Activated T-cell treated with anti-CD3 and anti-CD28 coated beads, Interleukin-2, amount 50 U/mL, for 72 hours (primary cell): ENCODE data around the gene TDRD7. TPM values are rescaled to one million over a fixed set of nuclear protein-coding genes. Genes with fewer than 3 reads are reported as not detected.
A peak's percentile ranks its signal among the peaks of the same experiment; 100 is the strongest.

ENCODE experiments used
- ATAC-seq, 2 donors: fragments of 150-1000 bp; cut with Tn5 transposase; replicated peaks in 1 of 2; 2 replicates each; pipeline ENCODE4 v1.10.0; 2021; ENCODE audit warnings: moderate library complexity in 2 of 2, mild to moderate bottlenecking in 1 of 2
- DNase-seq, 2 donors: peaks; one replicate each; pipeline ENCODE4 v3.0.0; 2021 to 2022; ENCODE audit warnings: mixed read lengths in 1 of 2
- H3K27ac Mint-ChIP-seq: one replicate; pipeline ENCODE4 v1.8.0; 2022; ENCODE audit warnings: mild to moderate bottlenecking, moderate library complexity, mixed read lengths
- H3K27me3 Mint-ChIP-seq: one replicate; pipeline ENCODE4 v1.8.0; 2022; ENCODE audit warnings: low read depth, mixed read lengths
- H3K36me3 Mint-ChIP-seq, 2 donors: one replicate each; pipeline ENCODE4 v1.8.0; 2022; ENCODE audit warnings: mixed read lengths in 2 of 2, mild to moderate bottlenecking in 1 of 2; ENCODE audit not compliant: insufficient read depth in 2 of 2
- H3K4me1 Mint-ChIP-seq: one replicate; pipeline ENCODE4 v1.8.0; 2022; ENCODE audit warnings: low read depth, mixed read lengths
- H3K4me3 Mint-ChIP-seq, 2 donors: one replicate each; pipeline ENCODE4 v1.8.0; 2022; ENCODE audit warnings: mild to moderate bottlenecking in 2 of 2, mixed read lengths in 2 of 2, moderate library complexity in 2 of 2
- H3K9me3 Mint-ChIP-seq, 2 donors: one replicate each; pipeline ENCODE4 v1.8.0; 2022; ENCODE audit warnings: mixed read lengths in 2 of 2
- total RNA-seq, 2 donors: library from RNA; stranded (reverse); gene quantifications; one replicate each; pipeline ENCODE4 v1.2.3, GENCODE V29; 2022

TDRD7 gene
- total RNA-seq, 2 donors from 2014 or later = 6.7 to 10.1 TPM

DNA sequence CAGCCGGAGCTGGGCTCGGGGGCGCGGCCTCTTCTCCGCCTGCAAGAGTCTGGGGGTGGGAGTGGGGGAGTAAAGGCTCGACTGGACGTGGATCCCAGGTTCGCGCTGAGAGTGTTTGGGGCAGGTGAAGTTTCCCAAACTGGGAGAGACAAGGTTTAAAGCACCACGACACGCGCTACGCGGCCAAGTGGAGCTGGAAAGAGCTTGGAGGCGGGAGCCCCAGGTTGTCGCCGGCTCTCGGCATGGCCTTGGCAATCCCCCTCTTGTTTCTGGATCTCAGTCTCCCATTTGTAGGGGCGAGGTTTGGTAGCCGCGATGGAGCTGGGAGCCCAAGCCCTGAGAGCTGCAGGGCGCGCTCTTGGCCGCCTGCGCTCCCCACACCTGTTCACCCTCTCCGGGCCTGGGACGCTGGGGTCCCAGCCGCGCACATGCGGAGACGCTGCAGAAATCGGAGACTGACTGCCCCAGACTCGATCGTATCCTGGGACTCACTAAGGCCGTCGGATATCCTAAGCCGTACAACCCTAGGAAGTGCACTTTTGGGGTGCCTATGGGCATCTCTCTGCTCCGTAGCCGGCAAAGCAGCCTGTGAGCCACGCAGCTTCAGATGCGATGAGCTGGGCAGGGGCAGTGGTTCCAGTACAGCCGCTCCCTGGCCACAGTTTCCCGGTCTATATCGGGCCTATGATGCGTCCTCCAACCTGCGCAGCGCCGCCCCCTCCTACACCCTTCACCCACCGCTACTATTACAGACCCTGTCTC is 90.5 kb downstream of the TDRD7 start:
- DNase-seq (peak; percentile 12 to 16), ATAC-seq (peak; percentile 31 to 36)
- Mint-ChIP-seq H3K4me1 (peaks cover 22% of the 10 kb centered on the region), H3K27me3 (peaks cover 20% of the 10 kb centered on the region), H3K36me3 (peaks cover 0 to 2% of the 10 kb centered on the region in 2 donors), H3K27ac (no peak overlapping the region), H3K4me3 (peak overlapping the region; percentile 80 to 90), H3K9me3 (no peaks in the 10 kb centered on the region)

DNA sequence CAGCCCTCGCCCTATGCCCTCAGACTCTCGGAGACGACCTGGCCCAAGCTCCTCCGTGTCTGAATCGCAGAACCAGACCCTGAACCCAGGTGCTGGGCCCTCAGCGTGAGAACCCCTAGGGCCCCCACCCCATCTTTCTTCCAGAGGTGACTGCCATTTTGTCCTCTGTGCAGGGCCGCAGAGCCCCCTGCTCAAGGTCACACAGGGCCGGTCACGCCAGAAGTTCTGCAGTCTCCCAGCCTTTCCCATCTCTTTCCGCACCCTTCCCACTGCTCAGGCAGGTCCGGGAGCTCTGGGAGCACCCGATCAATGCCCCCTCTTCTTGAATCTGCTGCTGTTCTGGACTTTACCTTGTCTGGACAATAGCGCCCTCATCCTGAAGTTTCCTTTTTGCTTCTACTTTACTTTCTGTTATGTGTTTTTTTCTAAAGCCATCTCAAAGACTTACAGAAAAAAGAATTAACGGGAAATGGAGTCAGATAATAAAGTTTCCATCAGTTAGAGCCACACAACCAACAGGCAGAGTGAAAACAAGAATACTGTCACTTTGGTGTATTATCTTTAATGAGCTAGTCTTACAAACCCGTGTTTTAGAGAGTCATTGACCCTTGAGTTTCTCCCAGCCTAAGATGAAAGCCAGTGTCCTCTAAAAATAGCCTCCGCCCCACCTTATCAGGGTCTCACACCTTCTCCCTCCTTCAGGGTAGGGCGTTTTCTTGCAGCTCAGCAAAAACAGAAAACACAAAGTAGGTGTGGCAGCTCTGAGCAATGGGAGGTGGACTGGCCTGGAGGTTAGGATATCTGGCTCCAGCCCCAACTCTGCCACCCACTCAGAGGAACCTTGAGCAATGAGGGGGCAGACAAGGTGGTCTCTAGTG is 91.3 kb downstream of the TDRD7 start:
- Mint-ChIP-seq H3K4me3 (peak overlapping the region; percentile 80 to 90), H3K27me3 (peaks cover 20% of the 10 kb centered on the region), H3K9me3 (no peaks in the 10 kb centered on the region), H3K27ac (no peak overlapping the region), H3K4me1 (peaks cover 22% of the 10 kb centered on the region), H3K36me3 (peaks cover 0 to 2% of the 10 kb centered on the region in 2 donors)
- DNase-seq (no peak), ATAC-seq (no peak)

DNA sequence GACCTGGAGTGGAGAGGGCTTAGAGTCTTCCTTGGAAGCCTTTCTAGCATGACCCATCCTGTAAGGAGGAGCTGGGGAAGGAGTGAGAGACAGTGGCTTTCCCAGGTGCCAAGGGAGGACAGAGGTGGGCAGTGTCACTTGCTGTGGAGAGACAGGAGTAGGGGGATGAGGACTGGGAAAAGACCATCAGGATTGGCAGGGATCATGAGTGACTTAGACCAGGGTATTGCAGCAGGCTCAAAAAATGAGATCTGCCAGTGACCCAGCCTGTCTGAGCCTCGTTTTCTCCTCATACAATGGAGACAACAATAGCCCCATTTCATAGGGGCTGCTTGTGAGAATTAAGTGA is 91.9 kb downstream of the TDRD7 start:
- Mint-ChIP-seq H3K4me3 (peak overlapping the region; percentile 80 to 90), H3K9me3 (no peaks in the 10 kb centered on the region), H3K27ac (no peak overlapping the region), H3K36me3 (peaks cover 0 to 2% of the 10 kb centered on the region in 2 donors), H3K27me3 (peaks cover 20% of the 10 kb centered on the region), H3K4me1 (peaks cover 22% of the 10 kb centered on the region)
- no peak for DNase-seq
- ATAC-seq = no peak

DNA sequence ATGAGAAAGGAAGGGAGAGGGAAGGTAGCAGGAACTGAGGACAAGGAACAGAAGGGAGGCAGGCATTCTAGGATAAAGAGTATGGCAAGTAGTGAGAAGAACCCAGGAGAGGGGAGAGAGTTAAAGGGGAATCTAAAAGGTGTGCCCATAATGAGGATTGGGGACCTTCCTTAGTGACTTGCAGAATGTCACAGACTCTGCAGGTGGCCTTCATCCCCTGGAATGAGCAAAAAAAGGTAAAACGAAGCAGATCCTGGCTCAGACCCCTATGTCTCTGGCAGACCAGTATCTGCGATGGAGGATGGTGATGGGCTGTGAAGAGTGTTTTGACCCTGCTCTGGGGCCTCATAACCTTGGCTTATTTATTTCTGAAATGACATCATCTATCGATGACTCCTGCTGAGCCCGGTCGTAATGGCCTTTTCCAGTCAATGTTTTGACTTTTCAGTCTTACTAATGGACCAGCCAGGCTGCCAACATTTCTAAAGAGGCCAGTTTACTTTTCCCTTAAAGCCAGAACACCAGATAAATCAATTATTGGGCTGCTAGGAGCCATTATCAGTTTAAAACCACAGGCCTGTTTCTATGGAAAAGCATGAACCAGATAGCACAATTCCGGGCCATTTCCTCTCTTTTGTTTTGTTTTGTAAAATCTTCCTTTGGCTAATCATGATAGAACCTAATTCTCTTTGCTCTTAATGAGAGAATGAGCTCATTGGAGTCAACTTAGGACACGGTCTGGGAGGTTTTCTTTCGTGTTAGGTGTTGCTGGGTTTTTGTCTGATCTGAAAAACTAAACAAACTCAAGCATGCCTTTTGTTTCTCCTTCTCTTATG is 92.7 kb downstream of the TDRD7 start:
- Mint-ChIP-seq H3K4me3 (no peak overlapping the region), H3K9me3 (no peaks in the 10 kb centered on the region), H3K36me3 (peaks cover 0 to 2% of the 10 kb centered on the region in 2 donors), H3K27ac (no peak overlapping the region), H3K27me3 (peaks cover 16% of the 10 kb centered on the region), H3K4me1 (peaks cover 22% of the 10 kb centered on the region)
- ATAC-seq = peak in 1 of 2 donors; percentile 23
- no peak for DNase-seq

DNA sequence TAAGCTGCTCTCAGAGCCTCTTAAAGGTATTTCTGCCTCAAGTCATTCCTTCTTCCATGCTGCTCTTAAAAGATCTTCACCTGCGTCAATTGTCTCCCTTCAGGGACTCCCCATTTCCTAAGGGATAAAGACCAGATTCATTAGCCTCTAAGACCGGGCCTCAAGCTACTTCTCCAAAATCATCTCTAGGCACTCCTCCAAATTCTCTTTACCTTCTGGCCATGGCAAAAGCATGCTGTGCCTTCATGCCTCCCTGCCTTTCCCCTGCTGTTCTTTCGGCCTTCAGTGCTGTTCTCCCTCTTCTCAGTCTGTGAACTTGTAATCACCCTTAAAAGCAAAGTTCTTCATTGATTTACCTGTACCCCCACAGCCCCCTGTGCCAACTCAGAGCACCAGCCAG is 93.9 kb downstream of the TDRD7 start:
- no peak for ATAC-seq
- Mint-ChIP-seq H3K27me3 (peaks cover 3% of the 10 kb centered on the region), H3K4me3 (no peak overlapping the region), H3K27ac (no peak overlapping the region), H3K4me1 (peaks cover 22% of the 10 kb centered on the region), H3K9me3 (no peaks in the 10 kb centered on the region), H3K36me3 (peaks cover 0 to 2% of the 10 kb centered on the region in 2 donors)
- DNase-seq = no peak

DNA sequence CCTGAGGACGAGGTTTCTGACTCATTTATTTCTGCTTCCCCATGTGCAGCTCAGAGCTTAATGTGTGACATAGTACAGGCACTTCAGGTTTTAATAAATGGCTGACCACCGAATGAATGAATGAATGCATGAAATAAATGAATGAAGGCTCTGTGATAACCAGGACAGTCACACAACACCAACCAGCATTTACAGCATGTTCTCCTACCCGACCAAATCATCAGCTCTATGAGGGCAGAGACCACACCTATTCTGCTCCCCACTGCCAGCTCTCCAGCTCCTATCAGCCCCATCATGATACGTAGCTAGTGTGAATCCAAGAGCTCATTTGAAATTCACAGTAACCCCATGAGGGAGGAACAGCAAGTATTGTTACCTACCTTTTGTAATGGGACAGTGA is 94.4 kb downstream of the TDRD7 start:
- H3K36me3 Mint-ChIP-seq = peaks cover 0 to 2% of the 10 kb centered on the region in 2 donors

DNA sequence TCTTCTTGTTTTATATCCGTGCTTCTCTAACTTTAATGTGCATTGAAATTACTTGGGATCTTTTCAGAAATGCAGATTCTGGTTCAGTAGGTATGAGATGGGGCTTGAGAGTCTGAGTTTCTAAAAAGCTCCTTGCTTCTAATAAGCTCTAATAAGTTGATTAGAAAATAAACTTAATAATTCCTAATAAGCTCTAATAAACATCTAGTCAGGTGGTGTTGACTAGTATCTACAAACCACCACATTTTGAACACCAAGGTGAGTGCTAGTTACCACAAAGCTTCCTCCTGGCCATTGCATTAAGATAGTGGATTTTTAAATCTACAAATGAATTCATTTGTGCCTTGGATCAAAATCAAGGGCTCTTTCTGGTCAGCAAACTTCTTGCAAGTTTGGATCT is 94.9 kb downstream of the TDRD7 start:
- no peaks in the 10 kb centered on the region for H3K9me3 Mint-ChIP-seq
- H3K4me3 Mint-ChIP-seq = no peak overlapping the region
- H3K27me3 Mint-ChIP-seq = no peaks in the 10 kb centered on the region
- H3K4me1 Mint-ChIP-seq = peaks cover 31% of the 10 kb centered on the region
- ATAC-seq (no peak), DNase-seq (no peak)
- H3K36me3 Mint-ChIP-seq = peaks cover 0 to 2% of the 10 kb centered on the region in 2 donors
- no peak overlapping the region for H3K27ac Mint-ChIP-seq

More for the DNA sequence above, 94.4 kb downstream of the TDRD7 start:
- no peak for ATAC-seq
- no peaks in the 10 kb centered on the region for H3K27me3 Mint-ChIP-seq
- no peak overlapping the region for H3K27ac Mint-ChIP-seq
- H3K4me1 Mint-ChIP-seq = peaks cover 26% of the 10 kb centered on the region
- H3K4me3 Mint-ChIP-seq = no peak overlapping the region
- no peaks in the 10 kb centered on the region for H3K9me3 Mint-ChIP-seq
- DNase-seq = no peak

DNA sequence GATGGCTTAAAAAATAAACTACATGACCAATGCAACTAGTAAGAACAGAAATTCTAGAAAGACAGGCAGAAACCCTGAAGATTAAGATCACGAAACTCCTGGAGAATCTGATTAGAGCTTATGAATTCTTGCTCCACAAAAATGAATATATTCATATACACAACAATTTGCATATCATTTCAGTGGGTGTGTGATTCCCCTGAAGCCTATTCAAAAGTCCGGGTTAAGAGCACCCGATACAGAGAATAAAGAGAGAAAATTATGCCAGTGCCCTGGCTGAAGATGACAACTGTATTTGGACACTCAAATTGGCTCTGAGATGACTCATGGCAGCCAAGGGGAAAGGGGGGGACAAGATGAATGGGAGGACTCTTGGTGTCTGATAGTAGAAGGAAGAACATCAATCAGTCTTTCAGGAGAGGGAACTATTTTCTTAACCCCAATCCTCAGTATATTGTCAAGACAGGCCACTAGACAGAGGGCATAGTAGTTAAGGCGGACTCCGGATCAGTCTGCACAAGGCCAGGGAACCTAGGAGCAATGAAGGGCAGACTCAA is 95.6 kb downstream of the TDRD7 start:
- DNase-seq (no peak), ATAC-seq (no peak)
- Mint-ChIP-seq H3K4me3 (no peak overlapping the region), H3K36me3 (peaks cover 0 to 2% of the 10 kb centered on the region in 2 donors), H3K4me1 (peaks cover 34% of the 10 kb centered on the region), H3K27me3 (no peaks in the 10 kb centered on the region), H3K27ac (no peak overlapping the region), H3K9me3 (no peaks in the 10 kb centered on the region)

DNA sequence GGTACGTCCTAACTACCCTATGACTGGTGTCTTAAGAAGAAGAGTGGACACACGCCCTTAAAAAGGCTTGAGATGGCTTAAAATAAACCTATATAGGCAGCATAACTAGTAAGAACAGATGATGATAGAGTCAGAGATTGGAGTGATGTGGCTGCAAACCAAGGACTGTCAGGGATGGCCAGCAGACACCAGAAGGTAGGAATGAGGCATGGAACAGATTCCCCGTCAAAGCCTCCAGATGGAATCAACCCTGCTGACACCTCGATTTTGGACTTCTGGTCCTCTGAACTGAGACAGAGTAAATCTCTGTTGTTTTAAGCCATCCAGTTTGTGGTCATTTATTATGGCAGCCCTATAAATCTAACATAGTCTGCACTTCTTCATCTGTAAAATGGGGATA is 97.0 kb downstream of the TDRD7 start:
- H3K27ac Mint-ChIP-seq = no peak overlapping the region

DNA sequence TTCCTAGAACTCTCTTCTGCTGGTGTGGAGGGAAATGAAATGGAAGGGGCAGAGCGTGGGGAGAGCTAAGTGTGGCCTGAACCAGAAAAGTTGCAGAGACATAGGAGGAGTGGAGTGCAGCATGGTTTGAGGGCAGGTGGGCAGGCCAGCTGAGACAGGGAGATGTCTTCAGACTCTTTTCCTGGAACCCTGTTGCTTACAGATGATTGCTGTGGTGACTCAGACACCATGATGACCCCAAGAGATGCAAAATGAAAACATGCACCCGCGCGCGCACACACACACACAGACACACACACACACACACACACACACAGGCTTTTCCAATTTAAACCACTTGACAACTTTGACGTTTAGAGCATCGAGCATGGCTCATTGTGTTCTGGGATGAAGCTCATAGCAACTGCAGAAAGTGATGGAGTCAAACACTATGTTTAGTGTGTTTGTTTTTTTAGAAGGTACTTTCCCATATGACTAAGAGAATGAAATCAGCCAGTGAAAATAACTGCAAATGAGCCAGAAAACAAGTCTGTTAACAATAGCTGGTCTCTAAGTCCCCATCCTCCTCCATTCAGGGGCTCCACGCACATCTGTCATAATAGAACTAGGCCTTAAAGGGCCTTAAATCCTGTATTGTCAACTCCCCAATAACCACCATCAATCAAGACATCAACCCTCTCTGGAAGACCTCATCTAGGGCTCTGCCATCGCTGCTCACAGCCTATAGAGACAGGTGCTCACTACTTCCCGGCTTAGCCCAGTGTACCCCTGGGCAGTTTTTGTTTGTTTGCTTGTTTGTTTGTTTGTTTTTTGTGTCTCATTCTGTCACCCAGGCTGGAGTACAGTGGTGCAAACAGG is 99.1 kb downstream of the TDRD7 start:
- Mint-ChIP-seq H3K9me3 (no peaks in the 10 kb centered on the region), H3K27ac (peak overlapping the region; percentile 24), H3K4me1 (peaks cover 18% of the 10 kb centered on the region), H3K36me3 (no peaks in the 10 kb centered on the region), H3K4me3 (peak overlapping the region; percentile 32 to 51), H3K27me3 (peaks cover under 1% of the 10 kb centered on the region)
- ATAC-seq (peak; percentile 87 to 88), DNase-seq (peak; percentile 58 to 68)

More for the DNA sequence above, 97.0 kb downstream of the TDRD7 start:
- H3K4me1 Mint-ChIP-seq = peaks cover 26% of the 10 kb centered on the region
- no peak overlapping the region for H3K4me3 Mint-ChIP-seq
- no peaks in the 10 kb centered on the region for H3K36me3 Mint-ChIP-seq
- ATAC-seq (no peak), DNase-seq (no peak)
- no peaks in the 10 kb centered on the region for H3K9me3 Mint-ChIP-seq
- no peaks in the 10 kb centered on the region for H3K27me3 Mint-ChIP-seq

DNA sequence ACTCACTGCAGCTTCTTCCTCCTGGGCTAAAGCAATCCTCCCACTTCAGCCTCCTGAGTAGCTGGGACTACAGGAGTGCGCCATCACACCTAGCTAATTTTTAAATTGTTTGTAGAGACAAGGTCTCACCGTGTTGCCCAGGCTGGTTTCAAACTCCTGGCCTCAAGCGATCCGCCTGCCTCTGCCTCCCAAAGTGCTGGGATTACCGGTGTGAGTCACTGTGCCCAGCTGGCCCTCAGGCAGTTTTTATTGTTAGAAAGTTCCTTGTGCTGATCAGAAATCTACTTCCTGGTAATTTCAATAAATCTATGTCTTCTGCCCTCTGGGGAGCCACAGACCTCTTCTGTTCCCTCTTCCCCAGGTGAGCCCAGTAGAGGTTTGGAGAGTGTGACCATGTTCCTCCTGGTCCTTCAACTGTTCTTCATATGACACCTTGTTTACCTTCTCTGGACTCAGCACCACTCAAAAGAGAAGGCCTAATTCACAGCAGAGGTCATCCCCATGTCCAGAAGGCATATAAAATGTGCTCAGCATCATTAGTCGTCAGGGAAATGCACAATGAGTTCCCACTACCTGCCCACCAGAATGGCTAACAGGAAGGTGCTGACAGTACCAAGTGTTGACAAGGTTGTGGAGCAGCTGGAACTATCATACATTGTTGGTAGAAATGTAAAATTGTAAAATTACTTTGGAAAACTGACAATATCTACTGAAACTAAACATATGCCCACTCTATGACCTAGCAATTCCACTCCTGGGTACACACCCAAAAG is 99.9 kb downstream of the TDRD7 start:
- Mint-ChIP-seq H3K36me3 (no peaks in the 10 kb centered on the region), H3K4me1 (peaks cover 18% of the 10 kb centered on the region), H3K27me3 (peaks cover 9% of the 10 kb centered on the region), H3K9me3 (no peaks in the 10 kb centered on the region), H3K27ac (peak overlapping the region; percentile 29), H3K4me3 (peak overlapping the region; percentile 32 to 38)
- DNase-seq = no peak
- peak in 1 of 2 donors; percentile 1 for ATAC-seq
